Stimulated activated CD8-positive, alpha-beta memory T cell treated with anti-CD3 and anti-CD28 coated beads, Interleukin-7, amount 100 ng/mL, for 24 hours (primary cell): ENCODE results near the gene LRRN2.
"Not testable (repeated sequence)": the region's sequence is repeated elsewhere in the genome, so short reads cannot be mapped to it uniquely, and the experiment has no call there.

Experiments
- DNase-seq: peaks from one replicate; pipeline ENCODE4 v3.0.0-alpha.2; 2020; ENCODE audit warnings: low read depth

The LRRN2 gene

GRCh38 chr1:204692325-204692840 lies 6.8 kb upstream of the LRRN2 start:
- no peak for DNase-seq

GRCh38 chr1:204691328-204691730 lies 5.8 kb upstream of the LRRN2 start:
- not testable (repeated sequence) for DNase-seq

- DNase-seq, result no peak
Measured at GRCh38 chr1:204688776-204689175, 3.2 kb upstream of the LRRN2 start.

- no peak for DNase-seq
Measured at GRCh38 chr1:204688007-204688406, 2.5 kb upstream of the LRRN2 start.

GRCh38 chr1:204684571-204685235 lies 835 bp downstream of the LRRN2 start:
- no peak for DNase-seq

- no peak for DNase-seq
Measured at GRCh38 chr1:204684206-204684570, 1.4 kb downstream of the LRRN2 start.

GRCh38 chr1:204683284-204684205 lies 2.0 kb downstream of the LRRN2 start:
- DNase-seq, result no peak

GRCh38 chr1:204680461-204680860 lies 5.1 kb downstream of the LRRN2 start:
- DNase-seq, result no peak

- DNase-seq, result no peak
Measured at GRCh38 chr1:204680051-204680450, 5.5 kb downstream of the LRRN2 start.

GRCh38 chr1:204678721-204679475 lies 6.6 kb downstream of the LRRN2 start:
- DNase-seq, result no peak

GRCh38 chr1:204677864-204678263 lies 7.7 kb downstream of the LRRN2 start:
- DNase-seq, result no peak

GRCh38 chr1:204676043-204676442 lies 9.5 kb downstream of the LRRN2 start:
- no peak for DNase-seq

GRCh38 chr1:204673909-204674649 lies 11.5 kb downstream of the LRRN2 start:
- no peak for DNase-seq

GRCh38 chr1:204673209-204673608 lies 12.3 kb downstream of the LRRN2 start:
- DNase-seq, result no peak

GRCh38 chr1:204672482-204673121 lies 12.9 kb downstream of the LRRN2 start:
- DNase-seq, result no peak

GRCh38 chr1:204672069-204672468 lies 13.5 kb downstream of the LRRN2 start:
- no peak for DNase-seq

GRCh38 chr1:204670152-204670927 lies 15.2 kb downstream of the LRRN2 start:
- no peak for DNase-seq

- no peak for DNase-seq
Measured at GRCh38 chr1:204669579-204669978, 16.0 kb downstream of the LRRN2 start.

GRCh38 chr1:204664384-204664651 lies 21.2 kb downstream of the LRRN2 start:
- no peak for DNase-seq

GRCh38 chr1:204663644-204664383 lies 21.7 kb downstream of the LRRN2 start:
- no peak for DNase-seq
